ENCODE measurements around the gene MRPS2. TPM values are rescaled to one million over a fixed set of nuclear protein-coding genes. Genes with fewer than 3 reads are reported as not detected.
"Not testable (repeated sequence)": the region's sequence is repeated elsewhere in the genome, so short reads cannot be mapped to it uniquely, and the experiment has no call there.

Gene MRPS2
- 12.6 and 21.3 TPM in 2 replicates for total RNA-seq (2014; rRNA removed; shearing (Covaris generic))

DNA sequence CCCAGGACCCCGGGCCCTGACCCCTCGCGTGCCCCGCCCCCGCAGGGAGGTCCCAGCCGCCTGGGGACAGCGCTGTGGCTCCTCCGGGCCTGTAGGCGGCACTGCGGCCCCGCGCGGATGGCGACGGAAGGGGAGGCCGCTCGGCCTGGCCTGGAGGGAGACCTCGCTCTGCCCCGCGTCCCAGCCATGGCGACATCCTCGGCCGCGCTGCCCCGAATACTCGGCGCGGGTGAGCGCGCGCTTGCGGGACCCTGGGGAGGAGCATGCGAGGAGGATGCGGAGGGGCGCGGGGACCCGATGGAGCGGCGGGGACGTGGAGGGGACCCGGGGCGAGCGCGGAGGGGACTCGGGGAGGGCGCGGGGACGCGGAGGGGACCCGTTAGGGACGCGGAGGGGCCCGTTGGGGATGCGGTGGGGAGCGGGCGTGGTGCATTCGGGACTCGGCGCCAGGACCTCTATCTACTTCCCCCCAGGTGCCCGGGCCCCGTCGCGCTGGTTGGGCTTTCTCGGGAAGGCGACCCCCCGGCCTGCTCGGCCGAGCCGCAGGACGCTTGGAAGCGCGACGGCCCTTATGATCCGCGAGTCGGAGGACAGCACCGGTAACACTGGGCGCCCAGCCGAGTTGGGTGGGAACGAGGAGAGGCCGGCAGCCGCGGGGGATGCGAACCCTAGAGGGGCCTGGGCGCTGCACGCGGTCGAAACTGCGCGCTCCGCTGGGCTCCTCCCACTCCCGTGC lies at the start of gene MRPS2:
TSS of gene MRPS2 (plus strand) at position 158 of the 736 bp plus-strand sequence. CDS start at position 187, 29 bp downstream.
- peak; percentile 82 for DNase-seq (ENCODE audit: low read depth in 1 of 2, low spot score in 2 of 2)
- Histone ChIP-seq H3K27me3 (replicated peaks) (no peaks in the 10 kb centered on the region; the same call in 1 of the 2 replicates), H3K4me1 (replicated peaks) (peaks cover 21% of the 10 kb centered on the region), H3K9me3 (replicated peaks) (no peaks in the 10 kb centered on the region), H3K36me3 (peaks cover 48% of the 10 kb centered on the region), H3K27ac (peak within 1 kb of the TSS; percentile 27; the same call in 1 of the 2 replicates), H3K4me3 (peak within 1 kb of the TSS; percentile 77)

DNA sequence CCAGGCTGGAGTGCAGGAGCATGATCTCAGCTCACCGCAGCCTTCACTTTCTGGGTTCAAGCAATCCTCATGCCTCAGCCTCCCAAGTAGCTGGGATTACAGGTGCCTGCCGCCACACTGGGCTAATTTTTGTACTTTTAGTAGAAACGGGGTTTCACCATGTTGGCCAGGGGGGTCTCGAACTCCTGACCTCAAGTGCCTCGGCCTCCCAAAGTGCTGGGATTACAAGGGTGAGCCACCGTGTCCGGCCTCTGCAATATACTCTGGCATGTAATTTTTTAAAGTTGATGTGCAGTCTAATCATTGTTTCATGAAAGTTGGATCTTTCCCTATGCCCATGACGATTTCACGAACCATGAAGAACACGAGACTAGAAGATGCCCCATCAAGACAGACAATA lies 49.5 kb upstream of the MRPS2 start:
- Histone ChIP-seq H3K36me3 (no peaks in the 10 kb centered on the region), H3K4me1 (replicated peaks) (no peaks in the 10 kb centered on the region), H3K27me3 (replicated peaks) (no peaks in the 10 kb centered on the region; the same call in 1 of the 2 replicates), H3K4me3 (no peak overlapping the region), H3K27ac (no peak overlapping the region), H3K9me3 (replicated peaks) (0 out of 2 replicates have a peak, but pooled peaks cover 5% of the 10 kb centered on the region)
- no peak for DNase-seq (ENCODE audit: low read depth in 1 of 2, low spot score in 2 of 2)

- H3K4me1 ChIP-seq (replicated peaks); H3K4me3 ChIP-seq; H3K27me3 ChIP-seq (replicated peaks); H3K9me3 ChIP-seq (replicated peaks); H3K27ac ChIP-seq; H3K36me3 ChIP-seq; DNase-seq (ENCODE audit: low read depth in 1 of 2, low spot score in 2 of 2): not testable (repeated sequence)
These were observed 48.6 kb upstream of the MRPS2 start for GRCh38 chr9:135451909-135452308.

DNA sequence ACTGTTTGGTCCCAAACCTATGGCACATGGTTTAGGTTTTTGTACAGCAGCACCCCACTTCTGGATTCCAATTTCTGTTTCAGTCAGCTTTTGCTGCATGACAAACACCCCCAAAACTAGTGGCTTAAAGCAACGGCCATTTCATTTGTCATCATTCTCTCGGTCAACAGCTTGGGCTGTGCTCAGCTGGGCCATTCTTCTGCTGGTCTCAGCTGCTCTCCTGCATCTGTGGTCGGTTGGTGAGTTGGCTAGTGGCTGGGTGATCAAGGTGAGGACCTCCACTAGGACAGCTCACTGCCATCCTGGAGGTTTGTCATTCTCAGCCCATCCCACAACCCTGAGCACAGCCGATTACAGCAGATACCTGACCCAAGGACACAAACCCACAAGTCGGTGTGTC lies 45.7 kb upstream of the MRPS2 start:
- H3K4me1 ChIP-seq (replicated peaks): no peaks in the 10 kb centered on the region
- no peaks in the 10 kb centered on the region for H3K36me3 ChIP-seq
- 0 out of 2 replicates have a peak, but pooled peaks cover 5% of the 10 kb centered on the region for H3K9me3 ChIP-seq (replicated peaks)
- no peak overlapping the region for H3K4me3 ChIP-seq
- H3K27ac ChIP-seq: no peak overlapping the region
- DNase-seq (ENCODE audit: low read depth in 1 of 2, low spot score in 2 of 2): no peak
- H3K27me3 ChIP-seq (replicated peaks): no peaks in the 10 kb centered on the region; the same call in 1 of the 2 replicates

DNA sequence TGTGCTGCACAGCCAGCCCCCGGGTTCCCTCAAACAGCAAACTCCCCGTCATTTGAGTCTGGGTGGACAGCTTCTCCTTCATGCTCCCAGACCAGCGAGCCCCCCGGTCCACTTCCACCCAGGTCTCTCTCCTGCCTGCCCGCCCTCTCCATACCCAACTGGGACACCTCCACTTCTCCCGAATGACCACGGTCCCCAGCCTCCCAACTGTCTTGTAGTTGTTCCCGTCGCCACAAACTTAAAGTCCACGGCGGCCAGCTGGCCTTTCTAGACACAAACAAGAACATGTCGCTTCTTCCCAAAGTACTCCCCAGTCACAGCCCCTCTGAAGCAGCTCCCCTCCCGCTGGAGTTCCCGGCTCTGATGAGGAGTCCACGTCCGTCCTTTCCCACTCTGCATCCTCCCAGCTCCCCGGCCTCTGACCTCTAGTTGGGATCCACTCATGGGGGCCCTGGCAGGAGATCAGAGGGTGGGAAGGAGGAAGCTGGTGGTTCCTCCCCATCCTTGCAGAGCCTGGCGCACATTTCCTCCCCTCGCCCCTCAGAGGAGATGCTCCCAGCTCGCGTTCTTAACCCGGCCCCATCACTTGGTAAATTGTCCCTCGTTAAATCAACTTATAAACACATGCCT lies 45.0 kb upstream of the MRPS2 start:
- Histone ChIP-seq H3K36me3 (no peaks in the 10 kb centered on the region), H3K4me3 (no peak overlapping the region), H3K27ac (no peak overlapping the region), H3K9me3 (replicated peaks) (0 out of 2 replicates have a peak, but pooled peaks cover 5% of the 10 kb centered on the region), H3K4me1 (replicated peaks) (no peaks in the 10 kb centered on the region; the same call in 1 of the 2 replicates), H3K27me3 (replicated peaks) (no peaks in the 10 kb centered on the region; the same call in 1 of the 2 replicates)
- no peak for DNase-seq (ENCODE audit: low read depth in 1 of 2, low spot score in 2 of 2)

DNA sequence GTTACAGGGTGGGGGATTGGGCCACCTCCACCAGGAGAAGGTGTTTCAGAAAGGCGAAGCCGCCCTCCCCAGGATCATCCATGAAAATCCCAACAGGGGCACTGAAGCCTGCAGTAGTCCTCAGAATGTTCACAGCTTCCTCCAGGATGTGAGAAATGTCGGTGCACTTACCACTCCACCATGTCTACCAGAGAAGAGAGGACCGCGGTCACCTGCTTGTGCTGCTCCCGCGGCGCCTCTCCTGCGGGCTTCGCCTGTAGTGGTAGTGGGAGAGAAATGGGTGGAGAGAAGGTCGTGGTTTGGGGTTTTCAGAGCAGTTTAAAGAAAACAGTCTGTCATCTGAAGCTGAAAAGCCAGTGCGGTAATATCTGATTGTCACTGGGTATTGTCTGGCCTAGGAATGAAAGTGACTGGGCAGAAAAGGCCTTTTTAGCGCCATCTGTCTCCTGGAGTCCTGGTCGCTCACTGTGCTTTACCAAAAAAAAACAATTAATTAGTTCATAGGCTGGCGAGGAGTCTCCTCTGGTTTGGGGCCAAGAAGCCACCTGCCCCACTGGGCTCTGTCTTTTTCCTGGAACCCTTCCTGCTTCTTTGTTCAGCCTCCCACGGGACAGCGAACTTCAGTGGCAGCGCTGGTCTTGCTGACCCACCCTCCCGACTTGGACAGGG lies 43.9 kb upstream of the MRPS2 start:
- Histone ChIP-seq H3K9me3 (replicated peaks) (0 out of 2 replicates have a peak, but pooled peaks cover 5% of the 10 kb centered on the region), H3K27me3 (replicated peaks) (no peaks in the 10 kb centered on the region; the same call in 1 of the 2 replicates), H3K36me3 (no peaks in the 10 kb centered on the region), H3K27ac (no peak overlapping the region), H3K4me1 (replicated peaks) (no peaks in the 10 kb centered on the region; the same call in 1 of the 2 replicates), H3K4me3 (no peak overlapping the region)
- no peak for DNase-seq (ENCODE audit: low read depth in 1 of 2, low spot score in 2 of 2)

GRCh38 chr9:135458478-135458877 lies 42.0 kb upstream of the MRPS2 start:
- H3K4me3 ChIP-seq; H3K9me3 ChIP-seq (replicated peaks); DNase-seq (ENCODE audit: low read depth in 1 of 2, low spot score in 2 of 2); H3K27me3 ChIP-seq (replicated peaks); H3K36me3 ChIP-seq; H3K27ac ChIP-seq: not testable (repeated sequence)
- H3K4me1 ChIP-seq (replicated peaks): peaks cover 12% of the 10 kb centered on the region

- no peaks in the 10 kb centered on the region for H3K36me3 ChIP-seq
- H3K27me3 ChIP-seq (replicated peaks): no peaks in the 10 kb centered on the region
- no peak for DNase-seq (ENCODE audit: low read depth in 1 of 2, low spot score in 2 of 2)
- H3K27ac ChIP-seq: no peak overlapping the region
- peaks cover 16% of the 10 kb centered on the region for H3K4me1 ChIP-seq (replicated peaks)
- no peak overlapping the region for H3K4me3 ChIP-seq
- no peaks in the 10 kb centered on the region for H3K9me3 ChIP-seq (replicated peaks)
These were observed 38.5 kb upstream of the MRPS2 start for GRCh38 chr9:135461936-135462335.

- Histone ChIP-seq H3K36me3 (no peaks in the 10 kb centered on the region), H3K4me3 (no peak overlapping the region), H3K4me1 (replicated peaks) (peaks cover 19% of the 10 kb centered on the region), H3K27me3 (replicated peaks) (no peaks in the 10 kb centered on the region), H3K27ac (no peak overlapping the region), H3K9me3 (replicated peaks) (no peaks in the 10 kb centered on the region)
- DNase-seq (ENCODE audit: low read depth in 1 of 2, low spot score in 2 of 2): peak; percentile 43 to 63
These were observed 37.3 kb upstream of the MRPS2 start for GRCh38 chr9:135463140-135463539.

GRCh38 chr9:135464181-135464580 lies 36.3 kb upstream of the MRPS2 start:
- no peak for DNase-seq (ENCODE audit: low read depth in 1 of 2, low spot score in 2 of 2)
- Histone ChIP-seq H3K4me1 (replicated peaks) (peaks cover 29% of the 10 kb centered on the region), H3K9me3 (replicated peaks) (no peaks in the 10 kb centered on the region), H3K27ac (no peak overlapping the region), H3K4me3 (no peak overlapping the region), H3K27me3 (replicated peaks) (no peaks in the 10 kb centered on the region), H3K36me3 (no peaks in the 10 kb centered on the region)

DNA sequence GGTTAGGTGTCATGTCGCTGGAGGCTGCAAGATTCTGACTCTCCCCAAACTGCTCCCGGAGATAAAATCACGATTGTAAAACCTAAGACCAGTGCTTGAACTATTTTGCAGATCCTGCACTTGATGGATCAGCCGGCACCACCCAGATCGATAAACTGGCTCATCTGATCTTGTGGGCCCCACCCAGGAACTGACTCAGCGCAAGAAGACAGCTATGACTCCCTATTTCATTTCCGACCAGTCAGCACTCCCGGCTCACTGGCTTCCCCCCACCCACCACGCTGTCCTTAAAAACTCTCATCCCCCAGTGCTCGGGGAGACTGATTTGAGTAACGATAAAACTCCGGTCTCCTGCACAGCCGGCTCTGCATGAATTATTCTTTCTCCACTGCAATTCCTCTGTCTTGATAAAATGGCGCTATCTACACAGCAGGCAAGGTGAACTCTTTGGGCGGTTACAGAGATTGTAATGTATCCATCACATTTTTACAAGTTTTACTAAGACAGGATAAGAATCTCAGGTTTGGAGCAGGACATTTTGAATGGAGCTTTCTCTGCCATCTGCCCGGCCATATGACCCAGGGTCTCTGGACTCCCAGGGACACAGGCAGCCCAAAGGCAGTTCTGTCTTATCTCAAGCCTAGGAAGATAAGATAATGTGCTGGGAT lies 31.5 kb upstream of the MRPS2 start:
- peak; percentile 32 to 58 for DNase-seq (ENCODE audit: low read depth in 1 of 2, low spot score in 2 of 2)
- Histone ChIP-seq H3K9me3 (replicated peaks) (no peaks in the 10 kb centered on the region), H3K4me3 (no peak overlapping the region), H3K27ac (peak overlapping the region; percentile 38), H3K27me3 (replicated peaks) (no peaks in the 10 kb centered on the region), H3K4me1 (replicated peaks) (peaks cover 17% of the 10 kb centered on the region), H3K36me3 (no peaks in the 10 kb centered on the region)

DNA sequence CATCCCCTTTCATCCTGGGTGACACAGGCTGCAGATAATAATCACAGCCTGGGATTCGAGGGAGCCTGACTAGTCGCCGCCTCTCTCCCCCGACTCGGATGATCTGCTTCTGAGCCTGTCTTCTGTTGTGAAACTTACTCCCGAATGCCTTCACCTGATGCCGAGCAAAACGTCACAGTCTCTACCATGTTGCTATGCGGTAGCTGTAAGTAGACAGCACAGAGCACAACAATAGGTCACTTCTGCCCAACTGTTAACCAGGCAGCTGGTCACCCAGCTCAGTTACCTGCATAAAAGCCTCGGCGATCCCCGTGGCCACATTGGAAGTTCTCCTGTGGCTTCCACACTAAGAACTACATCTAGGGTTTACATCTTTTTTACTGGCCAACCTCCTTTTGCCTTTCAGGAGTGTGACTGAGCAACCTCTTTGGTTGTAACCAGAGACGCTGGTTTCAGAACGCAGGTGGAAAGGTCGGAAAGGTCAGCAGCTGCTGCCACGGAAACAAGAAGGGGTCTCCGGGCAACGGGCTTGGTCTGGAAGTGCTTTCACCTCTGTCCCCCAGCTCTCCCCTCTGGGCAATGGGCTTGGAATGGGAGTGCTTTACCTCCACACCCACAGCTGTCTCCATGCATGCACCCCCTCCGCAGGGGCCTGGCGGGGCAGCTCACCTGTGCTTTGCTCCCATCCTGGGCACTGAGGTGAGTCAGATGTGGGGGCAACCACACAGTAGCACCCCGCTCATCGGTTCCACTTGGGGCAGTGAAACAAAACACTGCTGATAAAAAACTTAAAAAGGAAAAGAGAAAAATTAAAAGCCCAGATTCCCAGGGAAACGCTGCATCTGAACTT lies 28.5 kb upstream of the MRPS2 start:
- H3K27me3 ChIP-seq (replicated peaks): no peaks in the 10 kb centered on the region
- H3K9me3 ChIP-seq (replicated peaks): no peaks in the 10 kb centered on the region
- no peak overlapping the region for H3K27ac ChIP-seq
- no peak for DNase-seq (ENCODE audit: low read depth in 1 of 2, low spot score in 2 of 2)
- H3K36me3 ChIP-seq: no peaks in the 10 kb centered on the region
- no peak overlapping the region for H3K4me3 ChIP-seq
- H3K4me1 ChIP-seq (replicated peaks): peaks cover 17% of the 10 kb centered on the region
